Activated CD4-positive, alpha-beta T cell treated with anti-CD3 and anti-CD28 coated beads for 36 hours (primary cell): ENCODE measurements around the gene SBF2. TPM values are rescaled to one million over a fixed set of nuclear protein-coding genes. Genes with fewer than 3 reads are reported as not detected.
"Not testable (repeated sequence)": the region's sequence is repeated elsewhere in the genome, so short reads cannot be mapped to it uniquely, and the experiment has no call there.

Experiments
- ATAC-seq: fragments of 200-7000 bp; cut with Tn5 transposase; one replicate; pipeline ENCODE4 v1.10.0; 2021; ENCODE audit warnings: mild to moderate bottlenecking, moderate library complexity
- CTCF ChIA-PET: fragments of 350-600 bp; sonication (Branson Sonifier 250); formaldehyde crosslinking; loops from one replicate; lab custom pipeline; 2021; ENCODE audit warnings: antibody characterized with exemption; lab: Charles Lee
- POLR2A ChIA-PET: fragments of 350-600 bp; sonication (Branson Sonifier 250); formaldehyde crosslinking; loops from one replicate; lab custom pipeline; 2021; ENCODE audit warnings: antibody characterized with exemption, inconsistent platforms; lab: Charles Lee
- DNase-seq: peaks from one replicate; pipeline ENCODE4 v3.0.0-alpha.2; 2020
- H3K27ac Mint-ChIP-seq: one replicate; pipeline ENCODE4 v1.8.0; 2021; ENCODE audit warnings: mixed read lengths
- H3K27me3 Mint-ChIP-seq: one replicate; pipeline ENCODE4 v1.8.0; 2021; ENCODE audit warnings: mixed read lengths
- H3K36me3 Mint-ChIP-seq: one replicate; pipeline ENCODE4 v1.8.0; 2021; ENCODE audit warnings: low read depth, mixed read lengths
- H3K4me1 Mint-ChIP-seq: one replicate; pipeline ENCODE4 v1.8.0; 2021; ENCODE audit warnings: mixed read lengths
- H3K4me3 Mint-ChIP-seq: one replicate; pipeline ENCODE4 v1.8.0; 2021; ENCODE audit warnings: mild to moderate bottlenecking, moderate library complexity, mixed read lengths
- H3K9me3 Mint-ChIP-seq: one replicate; pipeline ENCODE4 v1.8.0; 2021; ENCODE audit warnings: low read depth, mixed read lengths
- intact Hi-C, 2 experiments: fragments of 100-400 bp; cut with DNase I in 1 of 2; cut with micrococcal nuclease in 1 of 2; formaldehyde crosslinking; loops; one replicate each; pipeline versions ENCODE4 v1.14.2 to v1.15.1; 2022 to 2024; cut with DNase I, micrococcal nuclease
- total RNA-seq, 2 experiments: library from RNA; stranded (reverse); gene quantifications; one replicate each; pipeline ENCODE4 v1.2.3, GENCODE V29; 2021

The SBF2 gene
- total RNA-seq, 2 experiments from 2014 or later = 7.1 to 8.1 TPM

DNA sequence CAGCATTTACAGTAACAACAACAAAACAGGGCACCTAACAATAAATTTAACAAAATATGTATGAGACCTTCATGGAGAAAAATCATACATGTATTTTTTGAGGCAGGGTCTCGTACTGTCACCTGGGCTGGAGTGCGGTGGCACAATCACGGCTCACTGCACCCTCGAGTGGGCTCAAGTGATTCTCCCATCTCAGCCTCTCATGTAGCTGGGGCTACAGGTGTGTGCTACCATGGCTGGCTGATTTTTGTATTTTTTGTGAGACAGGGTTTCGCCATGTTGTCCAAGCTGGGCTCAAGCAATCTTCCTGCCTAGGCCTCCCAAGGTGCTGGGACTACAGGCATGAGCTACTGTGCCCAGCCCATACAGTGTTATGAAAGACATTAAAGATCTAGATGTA is 352.0 kb downstream of the SBF2 start:
- POLR2A ChIA-PET = no interaction called here
- DNase-seq = no peak
- Mint-ChIP-seq H3K9me3 (no peaks in the 10 kb centered on the region), H3K4me1 (no peaks in the 10 kb centered on the region), H3K36me3 (peaks cover 5% of the 10 kb centered on the region), H3K27me3 (no peaks in the 10 kb centered on the region), H3K4me3 (no peak overlapping the region), H3K27ac (no peak overlapping the region)
- no peak for ATAC-seq
- intact Hi-C loops = no loop called here
- CTCF ChIA-PET = interaction anchor here (0.6 to 1.2 kb wide), 2 partner anchors 23 to 79 kb away, joined by 3 to 5 read pairs; no protein-coding TSS in a partner anchor

DNA sequence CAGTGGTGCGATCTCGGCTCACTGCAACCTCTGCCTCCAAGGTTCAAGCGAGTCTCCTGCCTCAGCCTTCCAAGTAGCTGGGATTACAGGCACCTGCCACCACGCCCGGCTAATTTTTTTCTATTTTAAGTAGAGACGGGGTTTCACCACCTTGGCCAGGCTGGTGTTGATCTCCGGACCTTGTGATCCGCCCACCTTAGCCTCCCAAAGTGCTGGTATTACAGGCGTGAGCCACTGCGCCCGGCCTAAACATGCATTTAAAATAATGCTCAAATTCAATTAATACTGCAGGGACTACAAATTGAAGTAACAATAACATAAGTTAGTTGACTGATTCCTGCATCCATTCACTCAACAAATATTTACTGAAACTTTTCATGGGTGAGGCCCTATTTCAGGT is 354.9 kb downstream of the SBF2 start:
- H3K4me3 Mint-ChIP-seq, CTCF ChIA-PET, POLR2A ChIA-PET, ATAC-seq, intact Hi-C loops, H3K36me3 Mint-ChIP-seq, H3K27ac Mint-ChIP-seq, H3K4me1 Mint-ChIP-seq, DNase-seq, H3K27me3 Mint-ChIP-seq: not testable (repeated sequence)
- peaks cover 11% of the 10 kb centered on the region for H3K9me3 Mint-ChIP-seq

DNA sequence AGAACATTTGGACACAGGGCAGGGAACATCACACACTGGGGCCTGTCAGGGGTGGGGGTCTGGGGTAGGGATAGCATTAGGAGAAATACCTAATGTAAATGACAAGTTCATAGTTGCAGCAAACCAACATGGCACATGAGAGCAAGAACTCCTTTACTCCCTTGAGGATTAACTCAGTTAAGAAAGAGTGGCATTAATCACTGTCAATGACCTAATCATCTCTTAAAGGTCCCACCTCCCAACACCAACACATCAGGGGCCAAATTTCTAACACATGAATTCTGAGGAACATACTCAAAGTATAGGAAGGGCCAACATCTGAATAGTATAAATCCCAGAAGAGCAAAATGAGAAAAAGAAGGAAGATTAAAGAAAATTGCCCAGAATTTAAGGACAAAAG is 357.3 kb downstream of the SBF2 start:
- no peaks in the 10 kb centered on the region for H3K4me1 Mint-ChIP-seq
- intact Hi-C loops = no loop called here
- H3K4me3 Mint-ChIP-seq = no peak overlapping the region
- H3K27me3 Mint-ChIP-seq = no peaks in the 10 kb centered on the region
- ATAC-seq (no peak), DNase-seq (no peak)
- peaks cover 10% of the 10 kb centered on the region for H3K36me3 Mint-ChIP-seq
- no peak overlapping the region for H3K27ac Mint-ChIP-seq
- H3K9me3 Mint-ChIP-seq = peaks cover 11% of the 10 kb centered on the region
- POLR2A ChIA-PET = no interaction called here
- CTCF ChIA-PET = no interaction called here

DNA sequence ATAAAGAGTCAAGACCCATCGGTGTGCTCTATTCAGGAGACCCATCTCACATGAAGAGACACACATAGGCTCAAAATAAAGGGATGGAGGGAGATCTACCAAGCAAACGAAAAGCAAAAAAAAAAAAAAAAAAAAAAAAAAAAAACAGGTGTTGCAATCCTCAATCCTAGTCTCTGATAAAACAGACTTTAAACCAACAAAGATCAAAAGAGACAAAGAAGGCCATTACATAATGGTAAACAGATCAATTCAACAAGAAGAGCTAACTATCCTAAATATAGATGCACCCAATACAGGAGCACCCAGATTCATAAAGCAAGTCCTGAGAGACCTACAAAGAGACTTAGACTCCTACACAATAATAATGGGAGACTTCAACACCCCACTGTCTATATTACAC is 361.2 kb downstream of the SBF2 start:
- H3K27me3 Mint-ChIP-seq, POLR2A ChIA-PET, intact Hi-C loops, H3K4me1 Mint-ChIP-seq, H3K27ac Mint-ChIP-seq, DNase-seq, ATAC-seq, H3K4me3 Mint-ChIP-seq, CTCF ChIA-PET: not testable (repeated sequence)
- Mint-ChIP-seq H3K9me3 (peaks cover 11% of the 10 kb centered on the region), H3K36me3 (peaks cover 19% of the 10 kb centered on the region)

DNA sequence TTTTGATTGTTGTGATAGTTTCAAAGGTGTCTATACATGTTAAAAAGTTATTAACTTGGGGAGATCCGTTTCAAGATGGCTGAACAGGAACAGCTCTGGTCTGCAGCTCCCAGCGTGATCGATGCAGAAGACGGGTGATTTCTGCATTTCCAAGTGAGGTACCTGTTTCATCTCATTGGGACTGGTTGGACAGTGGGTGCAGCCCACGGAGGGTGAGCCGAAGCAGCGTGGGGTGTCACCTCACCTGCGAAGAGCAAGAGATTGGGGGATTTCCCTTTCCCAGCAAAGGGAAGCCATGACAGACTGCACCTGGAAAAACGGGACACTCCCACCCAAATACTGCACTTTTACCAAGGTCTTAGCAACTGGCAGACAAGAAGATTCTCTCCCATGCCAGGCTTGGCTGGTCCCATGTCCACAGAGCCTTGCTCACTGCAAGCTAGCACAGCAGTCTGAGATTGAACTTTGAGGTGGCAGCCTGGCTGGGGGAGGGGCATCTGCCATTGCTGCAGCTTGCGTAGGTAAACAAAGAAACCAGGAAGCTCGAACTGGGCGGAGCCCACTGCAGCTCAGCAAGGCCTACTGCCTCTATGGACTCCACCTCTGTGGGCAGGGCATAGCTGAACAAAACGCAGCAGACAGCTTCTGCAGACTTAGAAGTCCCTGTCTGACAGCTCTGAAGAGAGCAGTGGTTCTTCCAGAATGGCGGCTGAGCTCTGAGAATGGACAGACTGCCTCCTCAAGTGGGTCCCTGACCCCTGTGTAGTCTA is 363.3 kb downstream of the SBF2 start:
- H3K27me3 Mint-ChIP-seq, ATAC-seq, intact Hi-C loops, H3K9me3 Mint-ChIP-seq, POLR2A ChIA-PET, H3K27ac Mint-ChIP-seq, CTCF ChIA-PET, H3K4me3 Mint-ChIP-seq, H3K4me1 Mint-ChIP-seq: not testable (repeated sequence)
- peak; percentile 23 for DNase-seq
- peaks cover 15% of the 10 kb centered on the region for H3K36me3 Mint-ChIP-seq

DNA sequence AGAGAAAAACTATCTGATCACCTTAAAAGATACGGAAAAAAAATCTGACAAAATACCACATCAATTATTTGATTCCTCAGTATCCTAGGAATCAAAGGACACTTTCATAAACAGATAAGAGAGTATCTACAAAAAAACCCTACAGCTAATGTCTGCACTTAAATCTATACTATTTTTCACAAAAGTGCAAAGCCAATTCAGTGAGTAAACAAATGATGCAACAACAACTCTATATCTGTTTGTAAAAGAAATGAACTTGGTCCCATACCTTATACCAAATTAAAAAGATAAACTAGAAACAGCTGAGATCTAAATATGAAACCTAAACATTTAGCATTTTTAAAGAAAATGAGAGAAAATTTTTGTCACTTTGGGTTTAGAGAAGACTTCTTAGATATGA is 366.3 kb downstream of the SBF2 start:
- ChIA-PET CTCF (interaction anchor here (0.7 kb wide), 1 partner anchor 149 kb away, joined by 3 read pairs; no protein-coding TSS in a partner anchor), POLR2A (no interaction called here)
- DNase-seq = no peak
- no peak for ATAC-seq
- Mint-ChIP-seq H3K9me3 (no peaks in the 10 kb centered on the region), H3K4me1 (no peaks in the 10 kb centered on the region), H3K27me3 (no peaks in the 10 kb centered on the region), H3K4me3 (no peak overlapping the region), H3K36me3 (peaks cover 14% of the 10 kb centered on the region), H3K27ac (no peak overlapping the region)
- intact Hi-C loops = no loop called here

DNA sequence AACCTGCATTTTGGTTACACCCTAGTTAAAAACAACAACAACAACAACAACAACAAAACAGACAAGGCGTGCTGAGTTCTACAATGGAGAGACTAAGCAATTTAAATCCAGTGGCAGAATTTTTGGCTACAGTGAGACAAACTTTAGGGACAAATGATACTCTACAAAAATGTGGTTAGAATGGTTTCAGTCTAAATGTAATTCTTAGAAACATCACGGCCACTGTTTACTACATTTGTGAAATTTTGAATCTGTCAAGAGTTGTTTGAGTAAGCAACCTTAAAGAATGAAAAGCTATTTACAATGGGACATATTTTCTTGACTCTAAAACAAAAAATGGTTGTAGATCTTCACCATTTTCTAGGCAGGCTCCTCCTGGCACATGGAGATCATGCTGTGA is 370.7 kb downstream of the SBF2 start:
- H3K36me3 Mint-ChIP-seq = no peaks in the 10 kb centered on the region
- CTCF ChIA-PET = interaction anchor here (0.5 to 1.2 kb wide), 2 partner anchors 427 to 443 kb away, joined by 3 read pairs; no protein-coding TSS in a partner anchor

DNA sequence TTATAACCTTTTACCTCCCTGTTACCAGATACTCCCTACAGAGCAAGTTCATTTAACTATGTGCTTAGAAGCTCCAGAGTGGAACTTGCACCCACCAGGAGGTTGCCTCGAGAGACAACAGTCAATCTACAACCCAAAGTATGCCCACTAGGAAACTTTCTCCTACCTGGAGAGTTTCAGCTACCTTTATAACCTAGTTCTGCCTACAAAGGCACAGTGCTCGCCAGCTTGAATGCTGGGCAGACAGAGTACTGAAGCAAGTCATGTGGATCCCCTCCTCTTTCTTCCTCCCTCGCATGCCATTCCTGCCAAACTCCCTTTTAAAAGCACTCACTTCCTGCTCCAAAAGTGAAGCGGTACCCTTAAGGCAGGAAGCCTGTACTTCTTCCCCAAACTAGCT is 371.2 kb downstream of the SBF2 start:
- Mint-ChIP-seq H3K36me3 (no peaks in the 10 kb centered on the region), H3K4me1 (no peaks in the 10 kb centered on the region), H3K27me3 (no peaks in the 10 kb centered on the region), H3K27ac (no peak overlapping the region), H3K9me3 (no peaks in the 10 kb centered on the region), H3K4me3 (no peak overlapping the region)
- ATAC-seq = no peak
- ChIA-PET POLR2A (no interaction called here), CTCF (interaction anchor here (0.5 to 1.2 kb wide), 2 partner anchors 427 to 444 kb away, joined by 3 read pairs; no protein-coding TSS in a partner anchor)
- DNase-seq = no peak
- intact Hi-C loops = no loop called here

More for the DNA sequence above, 370.7 kb downstream of the SBF2 start:
- H3K4me3 Mint-ChIP-seq = no peak overlapping the region
- H3K4me1 Mint-ChIP-seq = no peaks in the 10 kb centered on the region
- H3K27me3 Mint-ChIP-seq = no peaks in the 10 kb centered on the region
- no peak for DNase-seq
- intact Hi-C loops = no loop called here
- no peak for ATAC-seq
- POLR2A ChIA-PET = no interaction called here
- H3K27ac Mint-ChIP-seq = no peak overlapping the region
- no peaks in the 10 kb centered on the region for H3K9me3 Mint-ChIP-seq

DNA sequence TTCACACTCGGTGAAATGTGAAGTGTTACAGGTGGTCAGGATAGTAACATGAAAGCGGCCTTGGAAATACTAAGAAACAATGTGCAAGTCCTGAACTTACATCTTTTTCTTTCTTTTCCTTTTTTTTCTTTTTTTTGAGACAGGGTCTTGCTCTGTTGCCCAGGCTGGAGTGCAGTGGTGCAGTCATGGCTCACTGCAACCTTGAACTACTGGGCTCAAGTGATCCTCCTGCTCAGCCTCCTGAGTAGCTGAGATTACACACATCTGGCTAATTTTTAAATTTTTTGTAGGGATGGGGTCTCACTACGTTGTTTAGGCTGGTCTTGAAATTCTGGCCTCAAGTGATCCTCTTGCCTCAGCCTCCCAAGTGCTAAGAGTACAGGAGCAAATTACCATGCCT is 377.5 kb downstream of the SBF2 start:
- H3K36me3 Mint-ChIP-seq = peaks cover 2% of the 10 kb centered on the region
- ChIA-PET POLR2A (no interaction called here), CTCF (no interaction called here)
- no peaks in the 10 kb centered on the region for H3K4me1 Mint-ChIP-seq
- H3K9me3 Mint-ChIP-seq = no peaks in the 10 kb centered on the region
- H3K27me3 Mint-ChIP-seq = no peaks in the 10 kb centered on the region
- intact Hi-C loops = no loop called here
- DNase-seq = no peak
- H3K27ac Mint-ChIP-seq = no peak overlapping the region
- ATAC-seq = no peak
- no peak overlapping the region for H3K4me3 Mint-ChIP-seq

DNA sequence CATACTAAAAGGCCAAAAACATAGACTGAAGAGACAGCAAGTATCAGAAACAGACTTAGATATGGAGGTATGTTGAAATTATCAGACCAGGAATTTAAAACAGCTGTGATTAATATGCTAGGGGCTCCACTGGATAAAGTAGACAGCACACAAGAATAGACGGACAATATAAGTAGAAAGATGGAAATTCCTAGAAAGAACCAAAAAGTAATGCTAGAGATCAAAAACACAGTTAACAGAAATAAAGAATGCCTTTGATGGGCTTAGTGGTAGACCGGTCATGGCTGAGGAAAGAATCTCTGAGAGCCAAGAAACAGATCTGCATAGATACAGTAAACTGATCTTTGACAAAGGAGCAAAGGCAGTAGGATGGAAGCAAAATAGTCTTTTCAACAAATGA is 380.0 kb downstream of the SBF2 start:
- H3K27ac Mint-ChIP-seq = no peak overlapping the region
- CTCF ChIA-PET = no interaction called here
- no peaks in the 10 kb centered on the region for H3K4me1 Mint-ChIP-seq
- no peak for ATAC-seq
- POLR2A ChIA-PET = no interaction called here
- no peaks in the 10 kb centered on the region for H3K27me3 Mint-ChIP-seq
- no peak overlapping the region for H3K4me3 Mint-ChIP-seq
- intact Hi-C loops = no loop called here
- H3K9me3 Mint-ChIP-seq = no peaks in the 10 kb centered on the region
- no peak for DNase-seq
- H3K36me3 Mint-ChIP-seq = peaks cover 2% of the 10 kb centered on the region

DNA sequence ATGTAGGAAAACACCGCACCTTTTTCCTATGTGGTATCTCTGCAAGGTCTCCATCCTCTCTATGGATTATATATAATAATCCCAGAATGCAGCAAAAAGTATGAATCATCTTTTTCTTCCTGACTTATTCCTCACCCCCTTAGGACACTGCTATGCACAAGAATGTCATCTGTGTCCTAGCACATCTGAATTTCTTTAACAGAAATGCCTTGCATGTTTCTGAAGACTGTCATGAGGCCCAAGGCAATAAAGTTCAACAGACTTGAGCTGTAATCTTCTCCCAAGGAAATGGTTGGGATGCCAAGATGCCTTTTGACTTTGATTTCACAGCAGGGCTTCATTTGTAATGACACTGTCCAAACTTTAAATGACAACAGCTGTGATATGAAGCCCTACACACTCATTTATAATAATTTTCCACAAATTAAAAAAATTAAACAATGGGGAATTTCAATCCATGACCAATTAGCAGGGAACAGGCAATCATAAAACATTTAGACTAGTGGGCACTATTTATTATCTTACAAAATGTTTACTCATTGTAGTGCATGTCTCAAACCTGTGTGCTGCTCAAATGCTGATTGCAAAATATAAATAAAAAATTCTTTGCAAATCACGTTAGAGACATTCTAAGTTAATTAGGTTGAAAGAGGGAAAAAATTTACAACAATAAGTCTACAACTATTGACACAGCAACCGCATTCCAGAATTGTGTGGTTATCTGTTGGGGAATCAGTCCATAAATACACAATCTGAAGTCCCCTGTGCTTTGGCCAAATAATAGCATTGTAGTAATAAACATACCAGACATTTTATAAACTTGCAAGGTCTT is 387.8 kb downstream of the SBF2 start:
- ChIA-PET POLR2A (interaction anchor here (0.7 kb wide), 1 partner anchor 601 kb away, joined by 3 read pairs; no protein-coding TSS in a partner anchor), CTCF (interaction anchor here (0.5 to 1.2 kb wide), 3 partner anchors 10 to 297 kb away, joined by 3 read pairs; no protein-coding TSS in a partner anchor)
- Mint-ChIP-seq H3K36me3 (no peaks in the 10 kb centered on the region), H3K27ac (no peak overlapping the region), H3K4me3 (no peak overlapping the region), H3K4me1 (no peaks in the 10 kb centered on the region), H3K27me3 (no peaks in the 10 kb centered on the region), H3K9me3 (no peaks in the 10 kb centered on the region)
- ATAC-seq (no peak), DNase-seq (no peak)
- intact Hi-C loops = no loop called here
